Activated T-cell treated with anti-CD3 and anti-CD28 coated beads, Interleukin-2, amount 50 U/mL, for 72 hours (primary cell): ENCODE measurements around the gene VPS9D1. TPM values are rescaled to one million over a fixed set of nuclear protein-coding genes. Genes with fewer than 3 reads are reported as not detected.
"Not testable (repeated sequence)": the region's sequence is repeated elsewhere in the genome, so short reads cannot be mapped to it uniquely, and the experiment has no call there.

Experiments used
- ATAC-seq, 2 donors: fragments of 150-1000 bp; cut with Tn5 transposase; replicated peaks in 1 of 2; 2 replicates each; pipeline ENCODE4 v1.10.0; 2021; ENCODE audit warnings: moderate library complexity in 2 of 2, mild to moderate bottlenecking in 1 of 2
- DNase-seq, 2 donors: peaks; one replicate each; pipeline ENCODE4 v3.0.0; 2021 to 2022; ENCODE audit warnings: mixed read lengths in 1 of 2
- H3K27ac Mint-ChIP-seq: one replicate; pipeline ENCODE4 v1.8.0; 2022; ENCODE audit warnings: mild to moderate bottlenecking, moderate library complexity, mixed read lengths
- H3K27me3 Mint-ChIP-seq: one replicate; pipeline ENCODE4 v1.8.0; 2022; ENCODE audit warnings: low read depth, mixed read lengths
- H3K36me3 Mint-ChIP-seq, 2 donors: one replicate each; pipeline ENCODE4 v1.8.0; 2022; ENCODE audit warnings: mixed read lengths in 2 of 2, mild to moderate bottlenecking in 1 of 2; ENCODE audit not compliant: insufficient read depth in 2 of 2
- H3K4me1 Mint-ChIP-seq: one replicate; pipeline ENCODE4 v1.8.0; 2022; ENCODE audit warnings: low read depth, mixed read lengths
- H3K4me3 Mint-ChIP-seq, 2 donors: one replicate each; pipeline ENCODE4 v1.8.0; 2022; ENCODE audit warnings: mild to moderate bottlenecking in 2 of 2, mixed read lengths in 2 of 2, moderate library complexity in 2 of 2
- H3K9me3 Mint-ChIP-seq, 2 donors: one replicate each; pipeline ENCODE4 v1.8.0; 2022; ENCODE audit warnings: mixed read lengths in 2 of 2
- total RNA-seq, 2 donors: library from RNA; stranded (reverse); gene quantifications; one replicate each; pipeline ENCODE4 v1.2.3, GENCODE V29; 2022

VPS9D1 gene
- total RNA-seq, 2 donors from 2014 or later: 4.7 to 6.5 TPM

GRCh38 chr16:89691231-89691985 is 29.3 kb downstream of the VPS9D1 start:
- Mint-ChIP-seq H3K4me1 (peaks cover 22% of the 10 kb centered on the region), H3K4me3 (no peak overlapping the region)
- DNase-seq: no peak

GRCh38 chr16:89690392-89690901 is 30.3 kb downstream of the VPS9D1 start:
- Mint-ChIP-seq H3K27ac (no peak overlapping the region), H3K9me3 (no peaks in the 10 kb centered on the region), H3K4me1 (peaks cover 20% of the 10 kb centered on the region), H3K4me3 (no peak overlapping the region), H3K36me3 (peaks cover 4 to 5% of the 10 kb centered on the region in 2 donors), H3K27me3 (no peaks in the 10 kb centered on the region)
- no peak for DNase-seq
- no peak for ATAC-seq

More at GRCh38 chr16:89691231-89691985, 29.3 kb downstream of the VPS9D1 start:
- Mint-ChIP-seq H3K9me3 (no peaks in the 10 kb centered on the region), H3K27ac (no peak overlapping the region), H3K27me3 (no peaks in the 10 kb centered on the region), H3K36me3 (peaks cover 4 to 5% of the 10 kb centered on the region in 2 donors)
- no peak for ATAC-seq

- H3K27me3 Mint-ChIP-seq, ATAC-seq, DNase-seq, H3K27ac Mint-ChIP-seq, H3K36me3 Mint-ChIP-seq, H3K9me3 Mint-ChIP-seq, H3K4me3 Mint-ChIP-seq: not testable (repeated sequence)
- H3K4me1 Mint-ChIP-seq: peaks cover 20% of the 10 kb centered on the region
Observed at GRCh38 chr16:89689621-89690020, 31.1 kb downstream of the VPS9D1 start.

GRCh38 chr16:89689142-89689541 is 31.6 kb downstream of the VPS9D1 start:
- DNase-seq (no peak), ATAC-seq (no peak)
- no peaks in the 10 kb centered on the region for H3K9me3 Mint-ChIP-seq
- no peaks in the 10 kb centered on the region for H3K27me3 Mint-ChIP-seq
- peaks cover 20% of the 10 kb centered on the region for H3K4me1 Mint-ChIP-seq
- H3K36me3 Mint-ChIP-seq: peaks cover 4 to 5% of the 10 kb centered on the region in 2 donors
- H3K27ac Mint-ChIP-seq: no peak overlapping the region
- no peak overlapping the region for H3K4me3 Mint-ChIP-seq

GRCh38 chr16:89688395-89688794 is 32.3 kb downstream of the VPS9D1 start:
- Mint-ChIP-seq H3K36me3 (peaks cover 3 to 5% of the 10 kb centered on the region in 2 donors), H3K27me3 (no peaks in the 10 kb centered on the region), H3K4me1 (peaks cover 20% of the 10 kb centered on the region), H3K27ac (no peak overlapping the region), H3K9me3 (no peaks in the 10 kb centered on the region), H3K4me3 (peak overlapping the region in 1 of 2 donors; percentile 95)
- no peak for DNase-seq
- no peak for ATAC-seq

- peak overlapping the region; percentile 72 for H3K27ac Mint-ChIP-seq
- H3K4me1 Mint-ChIP-seq: peaks cover 20% of the 10 kb centered on the region
- H3K4me3 Mint-ChIP-seq: peak overlapping the region; percentile 95 to 98
- H3K27me3 Mint-ChIP-seq: no peaks in the 10 kb centered on the region
- ATAC-seq (peak; percentile 33 to 37), DNase-seq (peak; percentile 27 to 29)
- no peaks in the 10 kb centered on the region for H3K9me3 Mint-ChIP-seq
- peaks cover 2 to 5% of the 10 kb centered on the region in 2 donors for H3K36me3 Mint-ChIP-seq
Observed at GRCh38 chr16:89687092-89687940, 33.4 kb downstream of the VPS9D1 start.

- ATAC-seq (peak; percentile 92 to 93), DNase-seq (peak; percentile 87 to 94)
- peak within 1 kb of the TSS; percentile 95 to 98 for H3K4me3 Mint-ChIP-seq
- H3K27me3 Mint-ChIP-seq: no peaks in the 10 kb centered on the region
- peak within 1 kb of the TSS; percentile 97 for H3K27ac Mint-ChIP-seq
- no peaks in the 10 kb centered on the region for H3K9me3 Mint-ChIP-seq
- peaks cover 20% of the 10 kb centered on the region for H3K4me1 Mint-ChIP-seq
- peaks cover 2 to 5% of the 10 kb centered on the region in 2 donors for H3K36me3 Mint-ChIP-seq
Observed at GRCh38 chr16:89686520-89687091, 34.1 kb downstream of the VPS9D1 start, which contains the start of gene CDK10. CDK10 (plus strand) TSS chr16:89686689; CDS start chr16:89686711, 22 bp downstream.

- no peak overlapping the region for H3K27ac Mint-ChIP-seq
- peaks cover 20% of the 10 kb centered on the region for H3K4me1 Mint-ChIP-seq
- no peaks in the 10 kb centered on the region for H3K9me3 Mint-ChIP-seq
- peaks cover 2 to 5% of the 10 kb centered on the region in 2 donors for H3K36me3 Mint-ChIP-seq
- H3K4me3 Mint-ChIP-seq: peak overlapping the region in 1 of 2 donors; percentile 48
- no peak for DNase-seq
- H3K27me3 Mint-ChIP-seq: no peaks in the 10 kb centered on the region
- ATAC-seq: no peak
Observed at GRCh38 chr16:89685916-89686315, 34.8 kb downstream of the VPS9D1 start.

- ATAC-seq (no peak), DNase-seq (no peak)
- Mint-ChIP-seq H3K36me3 (peaks cover 0 to 7% of the 10 kb centered on the region in 2 donors), H3K4me3 (no peak overlapping the region), H3K27me3 (no peaks in the 10 kb centered on the region), H3K9me3 (no peaks in the 10 kb centered on the region), H3K27ac (no peak overlapping the region), H3K4me1 (no peaks in the 10 kb centered on the region)
Observed at GRCh38 chr16:89678258-89678657, 42.4 kb downstream of the VPS9D1 start.

- no peak for ATAC-seq
- H3K27me3 Mint-ChIP-seq: no peaks in the 10 kb centered on the region
- DNase-seq: no peak
- H3K36me3 Mint-ChIP-seq: no peaks in the 10 kb centered on the region
- no peaks in the 10 kb centered on the region for H3K9me3 Mint-ChIP-seq
- H3K4me3 Mint-ChIP-seq: no peak overlapping the region
- H3K4me1 Mint-ChIP-seq: peaks cover 27% of the 10 kb centered on the region
- H3K27ac Mint-ChIP-seq: no peak overlapping the region
Observed at GRCh38 chr16:89672177-89672941, 48.3 kb downstream of the VPS9D1 start.

GRCh38 chr16:89671565-89671964 is 49.1 kb downstream of the VPS9D1 start:
- H3K4me3 Mint-ChIP-seq, H3K36me3 Mint-ChIP-seq, ATAC-seq, H3K27ac Mint-ChIP-seq, DNase-seq, H3K27me3 Mint-ChIP-seq, H3K9me3 Mint-ChIP-seq: not testable (repeated sequence)
- peaks cover 27% of the 10 kb centered on the region for H3K4me1 Mint-ChIP-seq
